Measurements from ENCODE around the gene BCL6.

The BCL6 gene

DNA sequence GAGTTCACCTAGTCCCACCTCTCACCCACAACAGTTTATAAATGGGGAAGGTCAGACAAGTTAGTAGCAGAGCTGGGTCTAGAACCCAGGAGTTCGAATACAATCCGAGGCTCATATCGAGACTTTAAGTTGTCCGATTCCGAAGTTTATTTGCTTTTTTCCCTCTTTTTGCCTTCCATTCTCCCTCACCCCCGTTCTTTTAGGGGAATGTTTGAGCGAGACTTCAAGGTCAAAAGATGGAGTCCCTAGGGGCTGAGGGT lies 7.3 kb downstream of the BCL6 start:
- DNase-seq, result no peak

- no peak for DNase-seq
Measured at GRCh38 chr3:187737368-187738070, 7.7 kb downstream of the BCL6 start.

DNA sequence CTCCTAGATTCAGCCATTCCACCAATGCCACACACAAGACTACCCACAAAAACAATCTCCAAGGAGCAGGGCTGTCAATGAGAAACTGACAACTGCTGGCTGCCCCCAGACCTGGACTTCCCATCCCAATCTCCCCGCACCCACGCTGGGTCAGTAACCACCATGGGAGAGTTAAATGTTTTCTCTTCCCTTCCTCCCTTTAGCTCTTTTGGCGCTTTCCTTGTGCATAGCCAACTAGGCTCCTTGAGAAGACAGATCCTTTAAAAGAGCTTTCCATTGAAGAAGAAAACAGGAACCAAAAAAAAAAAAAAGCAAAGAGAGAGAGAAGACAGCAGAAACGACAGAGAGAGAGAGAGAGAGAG lies 8.3 kb downstream of the BCL6 start:
- no peak for DNase-seq

GRCh38 chr3:187736418-187736871 lies 8.8 kb downstream of the BCL6 start:
- DNase-seq, result no peak

DNA sequence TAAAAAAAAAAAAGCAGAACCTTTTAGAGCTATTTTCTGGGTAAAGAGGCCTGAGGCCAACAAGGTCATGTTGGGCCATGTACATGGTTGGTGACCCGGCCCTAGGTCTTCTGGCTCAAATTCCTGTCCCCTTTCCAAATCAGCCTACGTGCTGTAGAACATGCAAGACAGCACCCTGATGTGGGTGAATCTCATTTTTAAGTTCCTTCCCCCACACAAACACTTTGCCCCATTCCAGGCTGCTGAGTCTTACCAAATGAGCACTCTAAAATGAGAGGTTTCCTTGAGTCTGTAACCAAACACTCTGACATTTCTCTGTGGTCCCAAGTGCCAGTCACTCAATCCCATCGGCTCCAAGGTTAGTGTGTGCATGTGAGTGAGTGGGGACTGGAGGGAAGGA lies 9.4 kb downstream of the BCL6 start:
- DNase-seq, result no peak

DNA sequence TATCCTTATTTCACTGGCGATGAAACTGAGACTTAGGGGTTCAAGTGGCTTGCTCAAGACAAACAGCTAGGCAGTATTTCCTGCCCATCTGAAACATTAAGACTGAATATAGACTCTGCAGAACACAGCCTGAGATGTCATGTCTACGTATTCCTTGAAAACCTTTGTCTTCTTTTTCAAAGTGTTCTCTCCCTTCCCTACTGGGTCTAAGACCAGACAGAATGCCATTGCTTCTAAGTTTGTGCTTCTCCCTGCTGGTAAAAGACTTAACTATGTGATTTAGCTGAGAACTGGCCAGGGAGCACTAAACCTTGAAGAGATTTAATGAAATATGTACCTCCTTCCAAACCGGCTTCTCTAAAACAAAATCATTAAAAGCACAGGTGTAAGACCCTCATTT lies 9.9 kb downstream of the BCL6 start:
- no peak for DNase-seq

GRCh38 chr3:187734841-187735240 lies 10.4 kb downstream of the BCL6 start:
- no peak for DNase-seq

DNA sequence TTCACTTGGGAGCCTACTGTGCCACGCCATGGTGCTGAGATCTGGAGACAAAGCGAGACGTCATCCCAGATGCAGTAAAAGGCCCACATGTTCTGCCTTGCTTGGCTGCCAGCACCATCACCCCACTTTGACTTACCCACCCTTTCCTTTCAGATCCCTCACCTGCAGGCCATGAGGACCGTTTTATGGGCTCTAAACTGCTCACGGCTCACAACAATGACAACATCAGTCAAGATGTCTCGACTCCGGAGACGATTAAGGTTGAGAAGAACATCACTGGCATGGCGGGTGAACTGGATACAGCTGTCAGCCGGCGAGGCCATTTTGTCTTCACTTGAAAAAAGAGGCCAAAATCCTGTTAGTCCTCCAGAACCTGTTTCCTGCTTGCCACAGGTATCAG lies 11.9 kb downstream of the BCL6 start:
- no peak for DNase-seq

- DNase-seq, result no peak
Measured at GRCh38 chr3:187729598-187729997, 15.7 kb downstream of the BCL6 start.

DNA sequence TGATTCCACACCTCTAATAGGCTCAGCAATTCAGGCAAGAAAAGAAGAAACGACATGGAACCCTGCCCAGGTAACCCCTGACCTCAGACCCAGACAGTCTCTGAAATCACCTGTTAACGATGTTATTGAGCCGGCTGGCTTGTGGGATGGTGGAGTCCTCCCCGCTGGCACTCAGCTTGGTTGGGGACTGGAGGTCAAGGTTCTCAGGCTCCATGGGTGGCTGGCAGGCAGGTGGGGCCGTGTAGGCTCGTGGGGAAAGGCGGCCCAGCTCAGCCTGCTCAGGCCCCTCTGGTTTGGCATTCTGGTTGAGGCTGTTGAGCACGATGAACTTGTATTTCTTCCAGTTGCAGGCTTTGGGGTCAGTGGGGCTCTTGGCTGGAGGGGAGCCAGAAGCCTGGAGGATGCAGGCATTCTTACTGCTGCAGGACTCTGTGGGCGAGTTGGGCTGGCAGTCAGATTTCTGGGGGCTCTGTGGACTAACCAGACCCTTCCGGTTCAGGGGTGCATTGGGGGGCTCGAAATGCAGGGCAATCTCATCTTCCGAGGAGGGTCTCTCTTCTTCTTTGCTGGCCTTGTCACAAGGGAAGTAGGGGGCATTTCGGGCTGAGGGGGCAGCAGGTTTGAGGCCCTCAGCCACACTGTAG lies 16.2 kb downstream of the BCL6 start:
- no peak for DNase-seq

- no peak for DNase-seq
Measured at GRCh38 chr3:187728248-187728647, 17.0 kb downstream of the BCL6 start.

DNA sequence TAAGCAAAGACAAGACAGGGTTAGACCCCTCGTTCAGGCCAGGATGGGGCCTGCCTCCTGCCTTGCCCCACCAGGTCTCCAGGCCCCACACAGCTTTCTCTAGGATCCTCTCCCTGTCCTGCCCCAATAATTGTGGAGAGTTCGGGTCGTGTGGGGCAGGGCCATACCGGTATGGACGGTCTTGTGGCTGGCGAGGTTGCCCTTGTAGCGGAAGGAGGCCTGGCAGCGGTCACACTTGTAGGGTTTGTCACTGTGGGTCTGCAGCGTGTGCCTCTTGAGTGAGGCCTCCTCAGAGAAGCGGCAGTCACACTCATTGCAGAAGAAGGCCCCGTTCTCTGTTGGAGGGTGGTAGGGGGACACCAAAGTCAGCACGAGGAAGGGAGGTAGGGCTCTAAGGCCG lies 18.7 kb downstream of the BCL6 start:
- DNase-seq, result no peak

DNA sequence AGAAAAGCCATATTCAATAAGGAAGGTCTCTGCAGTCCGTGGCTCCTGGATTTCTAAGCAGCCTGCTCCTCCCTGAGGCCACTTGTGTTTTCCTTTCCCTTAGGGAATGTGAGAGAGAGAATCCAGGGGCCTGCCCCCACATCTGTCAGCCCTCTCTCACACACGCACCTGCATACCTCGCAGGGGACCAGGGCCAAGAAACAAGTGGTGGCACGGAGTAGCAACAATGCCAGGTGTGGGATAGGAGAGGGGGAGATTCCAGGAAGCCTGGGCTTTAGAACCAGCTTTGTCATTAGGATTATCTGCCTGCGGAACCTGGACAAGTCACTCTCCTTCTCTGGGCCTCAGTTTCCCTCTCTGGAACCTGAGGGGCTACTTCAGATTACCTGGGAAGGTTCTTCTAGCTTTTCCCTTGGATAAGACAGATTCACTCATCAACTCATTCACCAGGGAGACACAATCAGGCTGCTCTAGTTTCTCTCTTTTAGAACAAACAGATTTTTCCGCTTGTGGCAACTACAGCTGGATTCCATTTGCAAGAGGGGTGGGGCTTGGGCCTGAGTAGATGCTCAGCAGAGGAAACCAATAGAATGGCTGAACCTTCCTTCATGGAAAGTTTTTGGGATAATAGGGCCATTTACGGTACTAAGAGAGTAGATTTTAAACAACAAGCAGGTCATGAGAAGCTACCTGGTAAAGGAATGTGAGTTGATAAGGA lies 19.5 kb downstream of the BCL6 start:
- DNase-seq, result no peak

GRCh38 chr3:187725224-187725623 lies 20.0 kb downstream of the BCL6 start:
- DNase-seq, result no peak

- no peak for DNase-seq
Measured at GRCh38 chr3:187722206-187722612, 23.1 kb downstream of the BCL6 start.

GRCh38 chr3:187721055-187721454 lies 24.2 kb downstream of the BCL6 start:
- DNase-seq, result no peak

GRCh38 chr3:187720337-187720670 lies 25.0 kb downstream of the BCL6 start:
- no peak for DNase-seq

- no peak for DNase-seq
Measured at GRCh38 chr3:187719628-187720336, 25.5 kb downstream of the BCL6 start.

- no peak for DNase-seq
Measured at GRCh38 chr3:187718802-187719201, 26.5 kb downstream of the BCL6 start.

- DNase-seq, result no peak
Measured at GRCh38 chr3:187717572-187717971, 27.7 kb downstream of the BCL6 start.

GRCh38 chr3:187714404-187714979 lies 30.8 kb downstream of the BCL6 start:
- DNase-seq, result peak; percentile 38

DNA sequence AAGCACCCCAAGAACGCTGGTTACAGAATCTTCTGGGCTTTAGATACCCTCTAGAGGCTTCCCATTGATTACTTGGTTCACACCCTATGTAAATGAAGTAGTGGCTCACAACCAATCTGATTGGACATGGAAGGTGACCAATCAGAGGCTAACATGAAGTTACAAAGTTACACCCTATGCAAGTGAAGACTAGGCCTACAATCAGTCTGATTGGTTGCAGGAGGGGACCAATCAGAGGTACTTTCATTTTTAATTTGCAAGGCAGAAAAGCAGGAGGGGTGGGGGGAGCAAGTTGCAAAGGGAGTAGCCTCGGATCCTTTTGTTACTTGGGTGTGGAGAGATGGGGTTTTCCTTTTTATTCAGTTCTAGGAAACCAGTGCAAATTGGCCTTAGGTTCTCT lies 31.8 kb downstream of the BCL6 start:
- DNase-seq, result no peak

GRCh38 chr3:187709155-187709554 lies 36.1 kb downstream of the BCL6 start:
- no peak for DNase-seq

DNA sequence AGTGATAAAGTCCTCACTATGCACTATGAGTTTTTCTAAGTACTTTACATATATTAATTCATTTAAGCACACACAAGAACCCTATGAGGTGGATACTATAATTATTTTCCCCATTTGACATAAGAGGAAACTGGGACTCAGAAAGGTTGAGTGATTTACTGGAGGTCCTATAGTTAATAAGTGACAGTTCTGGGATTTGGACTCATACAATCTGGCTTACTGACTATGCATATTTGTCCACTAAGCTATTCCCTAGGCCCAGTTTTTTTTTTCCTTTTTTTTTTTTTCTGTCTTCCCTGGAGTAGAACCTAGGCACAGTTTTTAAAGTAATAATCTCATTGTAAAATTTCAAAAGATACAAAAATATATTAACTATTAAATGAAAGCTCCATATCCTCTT lies 36.6 kb downstream of the BCL6 start:
- no peak for DNase-seq

Data from NCI-H1417 treated with DMSO at 0.1 percent for 48 hours (cell line).